ENCODE data around the gene SYMPK.

Gene SYMPK

GRCh38 chr19:45772130-45772840 lies 90.7 kb downstream of the SYMPK start:
- no peak overlapping the region for H3K4me3 ChIP-seq (replicated peaks; ENCODE audit: insufficient read depth, low read length)
- peaks cover 42% of the 10 kb centered on the region for H3K27me3 ChIP-seq (ENCODE audit: insufficient read depth, poor library complexity, severe bottlenecking)
- peak in 1 of 2 experiments; percentile 32 for DNase-seq (ENCODE audit: low read depth in 1 of 2, low spot score in 1 of 2)
- no peak overlapping the region for H3K27ac ChIP-seq (replicated peaks)
- TF ChIP-seq POLR2AphosphoS5 (IDR thresholded peaks at IDR 0.05; ENCODE audit: low read depth) (no peak), SPI1 (IDR thresholded peaks at IDR 0.05; ENCODE audit: borderline replicate concordance, low read depth) (no peak), CTCF (IDR thresholded peaks at IDR 0.05; ENCODE audit: insufficient read depth, low read length) (no peak), GABPA (IDR thresholded peaks at IDR 0.05; ENCODE audit: low read depth) (no peak), REST (IDR thresholded peaks at IDR 0.05; ENCODE audit: insufficient replicate concordance, low read depth) (no peak)

GRCh38 chr19:45771311-45771933 lies 91.5 kb downstream of the SYMPK start:
- peaks cover 41% of the 10 kb centered on the region for H3K27me3 ChIP-seq (ENCODE audit: insufficient read depth, poor library complexity, severe bottlenecking)
- H3K4me3 ChIP-seq (replicated peaks; ENCODE audit: insufficient read depth, low read length): no peak overlapping the region
- TF ChIP-seq CTCF (IDR thresholded peaks at IDR 0.05; ENCODE audit: insufficient read depth, low read length): no peak
- TF ChIP-seq POLR2AphosphoS5 (IDR thresholded peaks at IDR 0.05; ENCODE audit: low read depth): no peak
- TF ChIP-seq REST (IDR thresholded peaks at IDR 0.05; ENCODE audit: insufficient replicate concordance, low read depth): no peak
- no peak for TF ChIP-seq GABPA (IDR thresholded peaks at IDR 0.05; ENCODE audit: low read depth)
- TF ChIP-seq SPI1 (IDR thresholded peaks at IDR 0.05; ENCODE audit: borderline replicate concordance, low read depth): no peak
- DNase-seq (ENCODE audit: low read depth in 1 of 2, low spot score in 1 of 2): no peak
- no peak overlapping the region for H3K27ac ChIP-seq (replicated peaks)

GRCh38 chr19:45770192-45771101 lies 92.5 kb downstream of the SYMPK start:
- Histone ChIP-seq H3K27ac (replicated peaks) (no peak overlapping the region), H3K27me3 (ENCODE audit: insufficient read depth, poor library complexity, severe bottlenecking) (peaks cover 41% of the 10 kb centered on the region), H3K4me3 (replicated peaks; ENCODE audit: insufficient read depth, low read length) (peak overlapping the region; percentile 69)
- TF ChIP-seq POLR2AphosphoS5 (IDR thresholded peaks at IDR 0.05; ENCODE audit: low read depth) (no peak), REST (IDR thresholded peaks at IDR 0.05; ENCODE audit: insufficient replicate concordance, low read depth) (no peak), CTCF (IDR thresholded peaks at IDR 0.05; ENCODE audit: insufficient read depth, low read length) (peak; percentile 40)
- DNase-seq (ENCODE audit: low read depth in 1 of 2, low spot score in 1 of 2): peak; percentile 81 to 85

All from HL-60 (cell line).